Hippocampal formation (tissue), 2 donors: Measurements from ENCODE around the gene KIAA1217.

ENCODE experiments used
- DNase-seq, 2 donors: peaks; one replicate each; lab custom pipeline; 2025; lab: John Stamatoyannopoulos, UW

The KIAA1217 gene

GRCh38 chr10:24406809-24407483 lies 198.0 kb downstream of the KIAA1217 start:
- no peak for DNase-seq

DNA sequence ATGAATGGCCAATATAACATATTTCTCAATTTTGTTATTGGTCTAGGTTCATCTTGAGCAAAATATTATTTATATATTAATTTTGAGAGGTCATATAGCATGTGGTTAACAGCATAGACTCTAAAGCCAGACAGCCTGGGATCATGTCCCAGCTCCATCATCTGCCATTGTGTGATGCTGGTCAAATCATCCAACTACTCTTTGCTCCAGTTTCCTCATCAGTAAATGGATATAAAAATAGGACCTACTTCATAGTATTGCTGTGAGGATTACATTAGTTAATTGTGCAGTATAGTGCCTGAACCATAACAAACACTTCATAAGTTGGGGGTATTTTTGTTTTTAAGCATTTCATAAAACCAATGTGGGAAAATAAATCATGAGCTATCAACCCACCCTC lies 199.0 kb downstream of the KIAA1217 start:
- no peak for DNase-seq

DNA sequence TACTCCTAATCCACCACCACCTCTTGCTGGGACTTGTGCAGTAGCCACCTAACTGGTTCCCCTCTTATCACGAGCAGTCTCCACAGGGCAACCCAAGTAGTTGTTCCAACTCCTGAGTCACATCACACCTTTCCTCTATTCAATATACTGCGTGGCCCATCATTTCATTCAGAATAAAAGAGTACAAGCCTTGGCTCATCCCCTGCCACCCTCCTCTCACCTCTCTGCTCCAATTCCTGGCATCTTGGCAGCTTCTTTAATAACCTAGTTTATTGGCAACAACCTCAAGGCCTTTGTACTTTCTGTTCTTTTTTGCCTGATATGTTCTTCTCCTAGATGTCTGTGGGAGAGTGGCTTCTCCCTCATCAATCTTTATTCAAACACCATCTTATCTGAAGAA lies 199.4 kb downstream of the KIAA1217 start:
- DNase-seq = no peak

DNA sequence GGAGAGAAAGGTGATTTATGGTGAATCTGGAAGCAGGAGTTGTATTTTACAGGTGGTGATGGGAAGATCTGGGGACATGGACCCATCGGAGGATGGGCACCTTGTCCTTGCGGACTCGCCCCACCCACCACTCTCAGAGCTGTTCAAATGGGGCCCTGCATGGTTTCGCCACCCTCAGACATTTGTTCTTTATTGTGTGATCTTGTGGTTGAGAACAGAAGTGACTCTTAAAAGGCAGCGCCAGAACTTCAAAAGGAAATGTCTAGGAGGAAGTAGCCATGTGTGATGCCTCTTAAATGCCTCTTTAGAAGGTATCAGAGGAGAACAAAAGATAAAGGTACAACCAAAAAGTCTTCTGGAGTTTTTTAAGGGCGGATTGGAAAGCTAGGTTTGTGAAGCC lies 205.7 kb downstream of the KIAA1217 start:
- no peak for DNase-seq

GRCh38 chr10:24415455-24416125 lies 206.7 kb downstream of the KIAA1217 start:
- DNase-seq = no peak

DNA sequence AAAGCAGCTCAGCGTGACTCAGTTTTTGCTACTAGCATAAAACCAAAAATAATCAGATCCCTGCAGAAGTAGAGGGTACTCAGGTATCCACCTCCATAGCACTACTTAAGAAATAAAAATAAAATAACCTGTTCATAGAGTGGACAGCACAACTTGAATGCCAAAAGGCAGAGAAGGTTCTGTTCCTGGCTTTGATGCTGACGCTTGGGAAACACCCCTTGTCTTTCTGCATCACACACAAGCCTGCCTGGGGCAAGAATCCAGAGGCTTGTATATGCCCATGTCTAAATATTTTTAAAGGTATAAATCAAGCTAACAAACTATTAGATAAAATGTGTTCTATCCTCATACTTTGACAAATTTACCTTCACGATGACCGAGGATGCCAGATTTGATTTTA lies 207.3 kb downstream of the KIAA1217 start:
- no peak for DNase-seq

DNA sequence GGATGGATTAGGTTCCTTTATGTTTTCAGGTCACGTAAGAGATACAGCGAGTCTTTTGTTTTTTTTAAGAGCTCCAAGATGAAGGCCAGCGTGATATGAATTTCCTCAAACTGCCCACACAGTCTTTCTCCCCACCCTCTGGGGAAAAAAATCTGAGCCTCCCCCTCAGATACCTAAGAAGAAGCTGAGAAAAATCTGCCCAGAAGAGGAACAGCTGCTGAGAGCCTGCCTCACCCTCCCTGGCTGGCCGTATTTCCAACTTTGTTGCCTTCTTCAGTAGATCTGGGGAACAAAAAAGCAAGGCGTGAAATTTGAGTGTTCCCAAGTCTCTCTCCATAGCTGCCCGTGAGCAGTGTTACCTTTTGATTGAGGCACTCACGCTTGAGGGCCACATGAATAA lies 208.1 kb downstream of the KIAA1217 start:
- peak in 1 of 2 donors; percentile 15 for DNase-seq

- DNase-seq = no peak
Observed at GRCh38 chr10:24418532-24418931, 209.6 kb downstream of the KIAA1217 start.

DNA sequence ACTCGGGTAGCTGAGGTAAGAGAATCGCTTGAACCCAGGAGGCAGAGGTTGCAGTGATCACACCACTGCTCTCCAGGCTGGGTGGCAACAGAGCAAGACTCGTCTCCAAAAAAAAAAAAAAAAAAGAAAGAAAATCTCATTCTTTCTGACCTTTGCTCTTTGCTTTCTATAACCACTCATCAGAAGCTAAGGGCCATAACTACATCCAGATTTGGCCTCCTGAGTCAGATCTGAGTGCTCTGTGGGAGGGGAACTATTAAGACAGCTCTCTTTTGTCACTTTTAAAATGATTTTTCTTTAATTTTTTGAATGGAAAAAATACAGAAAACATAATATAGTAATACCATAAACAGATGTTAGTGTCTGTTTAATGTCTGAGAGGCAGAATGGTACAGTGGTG lies 210.1 kb downstream of the KIAA1217 start:
- no peak for DNase-seq

GRCh38 chr10:24425151-24425550 lies 216.2 kb downstream of the KIAA1217 start:
- DNase-seq = no peak

DNA sequence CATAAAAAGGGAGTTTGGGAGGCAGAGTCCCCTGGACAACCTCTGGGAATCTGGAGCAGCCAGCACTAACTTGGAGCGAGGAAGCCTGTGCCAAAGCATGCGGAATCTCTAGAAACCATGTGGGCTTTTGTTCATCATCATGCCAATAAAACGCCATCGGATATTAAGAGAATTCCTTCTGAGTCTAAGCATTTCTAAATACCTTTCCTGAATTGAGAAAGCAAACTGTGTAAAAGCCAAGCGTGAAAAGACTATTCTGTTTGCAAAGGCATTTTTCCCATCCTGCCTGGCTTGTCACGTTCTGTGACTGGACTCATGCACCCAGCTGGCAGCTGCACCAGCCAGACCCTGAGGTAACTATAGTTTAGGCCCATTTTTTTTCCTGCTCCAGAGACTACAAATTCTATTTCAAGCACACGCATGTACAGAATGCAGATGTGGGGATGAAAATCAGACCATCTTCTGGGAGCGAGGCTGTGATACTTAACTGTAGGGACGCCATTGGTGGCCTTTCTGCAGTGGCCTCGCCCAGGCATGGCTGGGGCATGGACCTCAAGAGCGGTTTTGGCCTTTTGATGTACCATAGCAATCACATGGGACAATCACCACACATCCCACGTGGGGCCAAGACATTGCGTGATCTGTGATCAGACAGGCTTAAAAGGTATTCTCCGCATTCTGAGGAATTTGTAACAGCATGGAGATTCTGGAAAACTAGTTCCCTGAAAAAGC lies 218.9 kb downstream of the KIAA1217 start:
- DNase-seq = no peak

DNA sequence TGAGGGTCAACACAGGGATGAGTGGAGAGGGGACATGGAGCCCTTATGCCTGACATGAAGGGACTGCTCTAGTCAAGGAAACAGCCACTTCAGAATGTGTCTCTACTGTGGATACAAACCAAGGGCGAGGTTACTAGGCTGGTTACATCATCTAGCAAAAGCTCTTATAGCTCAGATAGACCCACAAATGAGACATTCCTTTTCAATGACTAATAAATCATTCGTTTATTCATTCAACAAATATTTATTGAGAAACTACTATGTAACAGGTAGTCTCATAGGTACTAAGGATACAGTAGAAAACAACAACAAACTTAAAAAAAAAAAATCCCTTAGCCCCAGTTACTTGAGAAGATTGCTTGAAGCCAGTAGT lies 219.5 kb downstream of the KIAA1217 start:
- DNase-seq = no peak

GRCh38 chr10:24430591-24430990 lies 221.7 kb downstream of the KIAA1217 start:
- DNase-seq = no peak

GRCh38 chr10:24432478-24433416 lies 223.8 kb downstream of the KIAA1217 start:
- DNase-seq = no peak

DNA sequence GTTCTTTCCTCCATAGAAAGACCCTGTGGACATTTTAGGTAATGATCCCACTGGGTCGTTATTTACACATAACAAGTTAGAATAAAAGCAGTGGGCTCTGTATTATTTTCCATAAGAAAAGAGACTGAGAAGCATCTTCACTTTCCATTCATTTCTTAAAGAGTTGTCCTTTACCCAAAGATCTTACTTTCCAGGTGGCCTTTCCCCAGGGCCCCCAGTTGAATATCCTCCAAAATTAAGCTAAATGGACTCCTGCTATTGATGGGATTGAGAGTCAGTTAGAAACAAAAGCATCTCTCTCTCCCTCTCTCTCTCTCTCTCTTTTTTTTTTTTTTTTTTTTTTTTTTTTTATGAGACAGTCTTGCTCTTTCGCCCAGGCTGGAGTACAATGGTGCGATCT lies 224.8 kb downstream of the KIAA1217 start:
- no peak for DNase-seq

DNA sequence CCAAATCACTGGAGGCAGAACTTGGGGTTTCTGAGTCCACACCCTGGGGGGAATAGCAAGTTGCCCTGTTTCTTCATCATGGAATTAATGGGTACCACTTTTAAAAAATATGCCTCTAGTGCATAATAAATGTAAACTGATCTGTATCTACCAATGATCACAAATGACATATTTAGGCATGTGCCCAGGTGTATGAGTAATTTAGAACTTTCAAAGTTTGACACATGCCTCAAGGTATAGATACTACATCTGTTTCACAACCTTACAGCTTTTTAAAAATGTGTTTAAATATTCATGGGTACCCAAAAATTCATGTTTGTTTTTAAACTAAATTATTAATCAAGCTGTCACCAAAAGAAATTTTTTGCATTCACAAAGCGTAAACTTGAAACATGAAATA lies 226.0 kb downstream of the KIAA1217 start:
- DNase-seq = no peak

GRCh38 chr10:24435374-24435773 lies 226.4 kb downstream of the KIAA1217 start:
- no peak for DNase-seq

DNA sequence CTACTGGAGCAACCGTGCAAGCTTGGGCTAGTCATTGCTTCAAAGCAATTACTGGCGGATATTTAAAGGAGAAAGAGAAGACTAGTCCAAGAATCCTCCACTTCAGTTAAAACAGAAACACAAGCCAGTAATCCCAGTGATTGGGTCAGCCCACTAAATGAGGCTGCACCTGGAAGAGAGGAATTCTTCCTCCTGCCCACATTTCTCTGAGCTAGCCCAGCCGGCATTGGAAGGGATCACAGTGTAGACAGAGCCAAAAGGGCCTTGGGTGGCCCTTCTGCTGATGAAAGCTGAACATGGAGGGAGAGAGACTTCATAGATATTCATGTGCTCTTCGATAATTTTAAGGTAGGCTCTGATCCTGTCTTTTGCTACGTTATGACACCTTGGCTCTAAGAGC lies 228.4 kb downstream of the KIAA1217 start:
- DNase-seq = no peak

- no peak for DNase-seq
Observed at GRCh38 chr10:24438800-24439199, 229.9 kb downstream of the KIAA1217 start.

- DNase-seq = no peak
Observed at GRCh38 chr10:24439935-24440334, 231.0 kb downstream of the KIAA1217 start.

GRCh38 chr10:24440817-24441797 lies 232.2 kb downstream of the KIAA1217 start:
- DNase-seq = no peak
